ENCODE data around the gene TOX2.

TOX2 gene

DNA sequence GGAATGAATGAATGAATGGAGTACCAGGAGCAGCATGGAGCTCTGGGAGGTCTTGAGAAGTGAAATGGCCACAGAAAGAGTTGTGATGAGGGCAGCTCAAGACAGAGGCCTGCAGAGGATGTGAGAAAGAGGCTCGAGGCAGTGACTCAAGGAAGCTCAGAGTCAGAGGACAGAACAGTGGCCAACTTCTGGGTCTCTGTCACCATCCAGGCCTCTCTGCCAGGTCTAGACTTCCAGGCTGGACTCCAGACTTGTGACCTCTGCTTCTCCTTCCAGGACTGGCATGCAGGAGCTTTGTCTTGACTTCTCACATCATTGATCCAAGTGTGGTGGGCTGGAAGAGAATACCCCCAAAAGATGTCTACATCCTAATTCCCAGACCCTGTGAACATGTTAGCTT, 119.8 kb downstream of the TOX2 start:
- no peaks in the 10 kb centered on the region for H3K36me3 ChIP-seq (ENCODE audit: low read depth)
- H3K4me3 ChIP-seq (ENCODE audit: severe bottlenecking): no peak overlapping the region
- no peaks in the 10 kb centered on the region for H3K9me3 ChIP-seq (ENCODE audit: severe bottlenecking)
- ATAC-seq (ENCODE audit: low read depth): no peak
- peak; percentile 52 for DNase-seq (ENCODE audit: low spot score)
- H3K27ac ChIP-seq (ENCODE audit: poor library complexity, severe bottlenecking): no peak overlapping the region
- H3K4me1 ChIP-seq (ENCODE audit: insufficient read depth, poor library complexity, severe bottlenecking): no peaks in the 10 kb centered on the region
- TF ChIP-seq, protein P1, sequence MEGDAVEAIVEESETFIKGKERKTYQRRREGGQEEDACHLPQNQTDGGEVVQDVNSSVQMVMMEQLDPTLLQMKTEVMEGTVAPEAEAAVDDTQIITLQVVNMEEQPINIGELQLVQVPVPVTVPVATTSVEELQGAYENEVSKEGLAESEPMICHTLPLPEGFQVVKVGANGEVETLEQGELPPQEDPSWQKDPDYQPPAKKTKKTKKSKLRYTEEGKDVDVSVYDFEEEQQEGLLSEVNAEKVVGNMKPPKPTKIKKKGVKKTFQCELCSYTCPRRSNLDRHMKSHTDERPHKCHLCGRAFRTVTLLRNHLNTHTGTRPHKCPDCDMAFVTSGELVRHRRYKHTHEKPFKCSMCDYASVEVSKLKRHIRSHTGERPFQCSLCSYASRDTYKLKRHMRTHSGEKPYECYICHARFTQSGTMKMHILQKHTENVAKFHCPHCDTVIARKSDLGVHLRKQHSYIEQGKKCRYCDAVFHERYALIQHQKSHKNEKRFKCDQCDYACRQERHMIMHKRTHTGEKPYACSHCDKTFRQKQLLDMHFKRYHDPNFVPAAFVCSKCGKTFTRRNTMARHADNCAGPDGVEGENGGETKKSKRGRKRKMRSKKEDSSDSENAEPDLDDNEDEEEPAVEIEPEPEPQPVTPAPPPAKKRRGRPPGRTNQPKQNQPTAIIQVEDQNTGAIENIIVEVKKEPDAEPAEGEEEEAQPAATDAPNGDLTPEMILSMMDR (IDR thresholded peaks at IDR 0.05; ENCODE audit: poor library complexity, severe bottlenecking): no peak
- H3K27me3 ChIP-seq (ENCODE audit: insufficient read depth, poor library complexity, severe bottlenecking): no peaks in the 10 kb centered on the region

- DNase-seq (ENCODE audit: low spot score): peak; percentile 68
- H3K4me3 ChIP-seq (ENCODE audit: severe bottlenecking): no peak overlapping the region
- H3K27ac ChIP-seq (ENCODE audit: poor library complexity, severe bottlenecking): no peak overlapping the region
- TF ChIP-seq, protein P1 (IDR thresholded peaks at IDR 0.05; ENCODE audit: poor library complexity, severe bottlenecking): no peak
- 0 out of 3 replicates have a peak, but pooled peaks have one; percentile 5 for ATAC-seq (ENCODE audit: low read depth)
- no peaks in the 10 kb centered on the region for H3K36me3 ChIP-seq (ENCODE audit: low read depth)
- H3K4me1 ChIP-seq (ENCODE audit: insufficient read depth, poor library complexity, severe bottlenecking): no peaks in the 10 kb centered on the region
- H3K27me3 ChIP-seq (ENCODE audit: insufficient read depth, poor library complexity, severe bottlenecking): no peaks in the 10 kb centered on the region
- no peaks in the 10 kb centered on the region for H3K9me3 ChIP-seq (ENCODE audit: severe bottlenecking)
Measured at GRCh38 chr20:44034965-44035635, 120.4 kb downstream of the TOX2 start.

DNA sequence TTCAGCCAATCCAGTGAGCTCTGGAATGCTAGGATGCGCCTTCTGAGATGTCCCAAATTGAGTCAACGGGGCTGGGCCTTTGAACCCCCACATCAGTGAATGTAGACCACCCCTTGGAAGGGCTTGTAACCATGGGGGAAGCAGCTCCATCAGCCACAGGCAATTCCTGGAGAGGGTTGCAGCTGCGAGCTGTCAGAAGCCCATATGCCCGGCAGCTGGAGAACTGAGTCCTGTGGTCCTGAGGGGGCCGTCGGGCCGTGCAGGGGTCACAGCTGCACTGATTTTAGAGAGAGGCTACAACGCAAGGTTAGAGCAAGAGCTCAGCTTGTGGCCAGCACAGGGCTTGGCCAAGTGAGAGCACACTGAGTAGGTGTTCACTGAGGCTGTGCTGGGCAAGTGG, 121.3 kb downstream of the TOX2 start:
- TF ChIP-seq, protein P1 (IDR thresholded peaks at IDR 0.05; ENCODE audit: poor library complexity, severe bottlenecking): no peak
- H3K27me3 ChIP-seq (ENCODE audit: insufficient read depth, poor library complexity, severe bottlenecking): no peaks in the 10 kb centered on the region

DNA sequence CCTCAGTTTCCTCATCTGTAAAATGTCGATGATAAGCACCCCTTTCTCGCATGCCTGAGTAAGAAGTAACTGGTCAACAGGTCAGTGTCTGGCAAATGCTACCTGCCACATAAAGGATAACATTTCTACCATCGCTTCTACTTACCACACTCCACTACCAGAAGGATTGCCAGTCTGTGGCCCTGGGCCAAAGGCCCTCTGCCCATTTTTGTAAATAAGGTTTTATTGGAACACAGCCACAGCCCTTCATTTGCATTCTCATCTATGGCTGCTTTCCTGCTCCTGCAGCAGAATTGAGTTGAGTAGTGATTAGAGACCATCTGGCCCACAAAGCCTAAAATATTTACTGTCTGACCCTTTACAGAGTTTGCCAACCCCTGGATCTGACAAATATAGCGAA, 121.8 kb downstream of the TOX2 start:
- no peak overlapping the region for H3K4me3 ChIP-seq (ENCODE audit: severe bottlenecking)
- no peak overlapping the region for H3K27ac ChIP-seq (ENCODE audit: poor library complexity, severe bottlenecking)
- ATAC-seq (ENCODE audit: low read depth) (no peak), DNase-seq (ENCODE audit: low spot score) (peak; percentile 23)
- H3K4me1 ChIP-seq (ENCODE audit: insufficient read depth, poor library complexity, severe bottlenecking): no peaks in the 10 kb centered on the region
- TF ChIP-seq, protein P1 (IDR thresholded peaks at IDR 0.05; ENCODE audit: poor library complexity, severe bottlenecking): no peak
- no peaks in the 10 kb centered on the region for H3K27me3 ChIP-seq (ENCODE audit: insufficient read depth, poor library complexity, severe bottlenecking)
- H3K36me3 ChIP-seq (ENCODE audit: low read depth): no peaks in the 10 kb centered on the region
- no peaks in the 10 kb centered on the region for H3K9me3 ChIP-seq (ENCODE audit: severe bottlenecking)

More for the DNA sequence above, 121.3 kb downstream of the TOX2 start:
- H3K36me3 ChIP-seq (ENCODE audit: low read depth): no peaks in the 10 kb centered on the region
- DNase-seq (ENCODE audit: low spot score) (peak; percentile 67), ATAC-seq (ENCODE audit: low read depth) (no peak)
- H3K4me1 ChIP-seq (ENCODE audit: insufficient read depth, poor library complexity, severe bottlenecking): no peaks in the 10 kb centered on the region
- H3K9me3 ChIP-seq (ENCODE audit: severe bottlenecking): no peaks in the 10 kb centered on the region
- H3K4me3 ChIP-seq (ENCODE audit: severe bottlenecking): no peak overlapping the region
- no peak overlapping the region for H3K27ac ChIP-seq (ENCODE audit: poor library complexity, severe bottlenecking)

DNA sequence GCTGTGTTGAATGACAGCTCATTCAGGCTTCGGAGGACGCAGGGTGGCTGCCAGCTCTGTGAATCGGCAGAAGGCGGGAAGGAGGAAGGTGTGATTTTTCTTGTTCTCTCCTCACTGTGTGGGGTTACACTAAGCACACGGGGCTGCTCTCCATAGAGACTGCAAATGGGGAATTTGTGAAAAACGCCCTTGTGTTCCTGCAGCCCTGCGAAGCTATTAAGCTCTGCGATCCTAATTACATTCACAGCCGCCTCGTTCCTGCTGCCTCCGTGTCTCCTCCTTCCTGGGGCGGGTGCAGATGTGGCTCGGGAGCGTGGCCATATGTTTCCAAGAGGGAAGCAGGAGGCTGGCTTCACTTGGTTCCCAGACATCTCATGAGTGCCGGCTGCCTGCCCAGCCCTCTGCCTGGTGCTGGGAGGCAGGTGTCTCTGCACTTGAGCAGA, 124.0 kb downstream of the TOX2 start:
- TF ChIP-seq, protein P1 (IDR thresholded peaks at IDR 0.05; ENCODE audit: poor library complexity, severe bottlenecking): no peak

More for the DNA sequence above, 124.0 kb downstream of the TOX2 start:
- Histone ChIP-seq H3K9me3 (ENCODE audit: severe bottlenecking) (no peaks in the 10 kb centered on the region), H3K4me1 (ENCODE audit: insufficient read depth, poor library complexity, severe bottlenecking) (no peaks in the 10 kb centered on the region), H3K4me3 (ENCODE audit: severe bottlenecking) (no peak overlapping the region), H3K27me3 (ENCODE audit: insufficient read depth, poor library complexity, severe bottlenecking) (no peaks in the 10 kb centered on the region), H3K36me3 (ENCODE audit: low read depth) (no peaks in the 10 kb centered on the region), H3K27ac (ENCODE audit: poor library complexity, severe bottlenecking) (no peak overlapping the region)
- DNase-seq (ENCODE audit: low spot score) (peak; percentile 75), ATAC-seq (ENCODE audit: low read depth) (no peak)
